IMR-90 (cell line): ENCODE data around the gene KAZN. TPM values are rescaled to one million over a fixed set of nuclear protein-coding genes. Genes with fewer than 3 reads are reported as not detected.

Experiments
- ATAC-seq: fragments of 200-7000 bp; cut with Tn5 transposase; 2 replicates; pipeline ENCODE4 v1.9.1; 2020; ENCODE audit warnings: low read depth, mild to moderate bottlenecking, moderate library complexity
- BruUV-seq: library from RNA; stranded (reverse); fragments of 400-500 nt; replicated peaks from 2 replicates; lab custom pipeline; 2021; lab: Mats Ljungman, UMichigan
- CTCF ChIA-PET: fragments of 300-600 bp; formaldehyde crosslinking; extraction: SDS; loops from one replicate; lab custom pipeline; 2021; ENCODE audit warnings: antibody characterized with exemption; lab: Yijun Ruan, JAX
- POLR2A ChIA-PET: fragments of 300-600 bp; sonication (Branson Sonifier 250); formaldehyde crosslinking; loops from one replicate; lab custom pipeline; 2022; ENCODE audit warnings: antibody characterized with exemption; ENCODE audit not compliant: unreplicated experiment; lab: Charles Lee
- DNase-seq: peaks from one replicate; pipeline ENCODE4 v3.0.0; 2013
- H2AFZ ChIP-seq: replicated peaks from 2 replicates; pipeline ENCODE3; 2013; ENCODE audit warnings: low read length, mild to moderate bottlenecking; ENCODE audit not compliant: poor library complexity
- H2AK5ac ChIP-seq: 2 replicates; pipeline ENCODE4 v1.6.1; 2013; ENCODE audit warnings: low read depth, low read length, inconsistent platforms
- H2AK9ac ChIP-seq: replicated peaks from 2 replicates; pipeline ENCODE3; 2013; ENCODE audit warnings: mild to moderate bottlenecking, low read depth, low read length, moderate library complexity; ENCODE audit not compliant: poor library complexity
- H2BK120ac ChIP-seq: 2 replicates; pipeline ENCODE4 v1.6.1; 2013; ENCODE audit warnings: low read depth, low read length, inconsistent platforms
- H2BK15ac ChIP-seq: 3 replicates; pipeline ENCODE4 v1.6.1; 2013; ENCODE audit warnings: low read depth, low read length, inconsistent platforms
- H2BK20ac ChIP-seq: 2 replicates; pipeline ENCODE4 v1.6.1; 2013; ENCODE audit warnings: low read depth, mild to moderate bottlenecking, inconsistent platforms, low read length, moderate library complexity
- H2BK5ac ChIP-seq: 2 replicates; pipeline ENCODE4 v1.6.1; 2013; ENCODE audit warnings: mild to moderate bottlenecking, low read depth, low read length, inconsistent platforms; ENCODE audit not compliant: poor library complexity, severe bottlenecking
- H3K14ac ChIP-seq: replicated peaks from 2 replicates; pipeline ENCODE4 v1.6.1; 2013; ENCODE audit warnings: low read depth, low read length, inconsistent platforms
- H3K18ac ChIP-seq: 2 replicates; pipeline ENCODE4 v1.6.1; 2013; ENCODE audit warnings: low read depth, low read length, control low read depth
- H3K23ac ChIP-seq: 2 replicates; pipeline ENCODE4 v1.6.1; 2013; ENCODE audit warnings: low read depth, low read length, inconsistent platforms
- H3K27ac ChIP-seq: 2 replicates; pipeline ENCODE4 v1.5.1; 2013; ENCODE audit warnings: mild to moderate bottlenecking, control low read depth, low read length; ENCODE audit not compliant: insufficient read depth
- H3K27me3 ChIP-seq: 2 replicates; pipeline ENCODE4 v1.6.1; 2013; ENCODE audit warnings: low read length; ENCODE audit not compliant: control insufficient read depth, insufficient read depth
- H3K36me3 ChIP-seq: 2 replicates; pipeline ENCODE4 v1.6.1; 2013; ENCODE audit warnings: low read length, mixed read lengths; ENCODE audit not compliant: control insufficient read depth, insufficient read depth
- H3K4ac ChIP-seq: 2 replicates; pipeline ENCODE4 v1.6.1; 2013; ENCODE audit warnings: low read depth, low read length, inconsistent platforms
- H3K4me1 ChIP-seq: 2 replicates; pipeline ENCODE4 v1.6.1; 2013; ENCODE audit warnings: low read length, mixed read lengths; ENCODE audit not compliant: control insufficient read depth, insufficient read depth
- H3K4me2 ChIP-seq: 2 replicates; pipeline ENCODE4 v1.6.1; 2013; ENCODE audit warnings: low read depth, mild to moderate bottlenecking, control low read depth, low read length, moderate library complexity
- H3K4me3 ChIP-seq: 2 replicates; pipeline ENCODE4 v1.5.1; 2013; ENCODE audit warnings: low read depth, mild to moderate bottlenecking, control low read depth, low read length, moderate library complexity; ENCODE audit not compliant: insufficient read depth
- H3K56ac ChIP-seq: 2 replicates; pipeline ENCODE4 v1.6.1; 2013; ENCODE audit warnings: low read length, inconsistent platforms; ENCODE audit not compliant: insufficient read depth; ENCODE audit errors: extremely low read depth
- H3K79me1 ChIP-seq, 2 experiments: 2 replicates each; pipeline ENCODE4 v1.6.1; 2013; ENCODE audit warnings: low read length in 2 of 2, inconsistent platforms in 1 of 2, low read depth in 1 of 2
- H3K9ac ChIP-seq: 2 replicates; pipeline ENCODE4 v1.6.1; 2013; ENCODE audit warnings: low read depth, low read length, control low read depth
- H3K9me1 ChIP-seq: 2 replicates; pipeline ENCODE4 v1.6.1; 2013; ENCODE audit warnings: low read length, inconsistent platforms; ENCODE audit not compliant: insufficient read depth
- H3K9me3 ChIP-seq: 2 replicates; pipeline ENCODE4 v1.6.1; 2013; ENCODE audit warnings: low read length; ENCODE audit not compliant: control insufficient read depth, insufficient read depth
- H4K20me1 ChIP-seq: 2 replicates; pipeline ENCODE4 v1.6.1; 2013; ENCODE audit warnings: low read length, inconsistent platforms; ENCODE audit not compliant: insufficient read depth
- H4K5ac ChIP-seq: 2 replicates; pipeline ENCODE4 v1.6.1; 2013; ENCODE audit warnings: mild to moderate bottlenecking, low read depth, low read length, control low read depth
- H4K8ac ChIP-seq, 2 experiments: 2 replicates each; pipeline ENCODE4 v1.6.1; 2013; ENCODE audit warnings: low read depth in 2 of 2, low read length in 2 of 2, control low read depth in 1 of 2, inconsistent platforms in 1 of 2
- H4K91ac ChIP-seq: 2 replicates; pipeline ENCODE4 v1.6.1; 2013; ENCODE audit warnings: low read depth, low read length, inconsistent platforms; ENCODE audit not compliant: insufficient read depth
- CHD1 ChIP-seq: IDR thresholded peaks from 2 replicates; pipeline ENCODE4 v1.6.1; 2012; ENCODE audit warnings: low read depth, low read length, improper control_type of control experiment
- NFE2L2 ChIP-seq: fragments of 150-350 bp; IDR thresholded peaks from 2 replicates; pipeline ENCODE4 v1.6.1; 2016; ENCODE audit warnings: low read depth, mild to moderate bottlenecking, low read length
- POLR2A ChIP-seq: IDR thresholded peaks from 2 replicates; pipeline ENCODE4 v1.6.1; 2012; ENCODE audit warnings: mild to moderate bottlenecking, low read depth, low read length
- RAD21 ChIP-seq: IDR thresholded peaks from 2 replicates; pipeline ENCODE4 v1.6.1; 2012; ENCODE audit warnings: low read length, improper control_type of control experiment
- WGBS, 2 experiments: methylation state at CpG; one replicate each; pipeline versions ENCODE4 v1.1.5 to v1.1.7; 2013; ENCODE audit warnings: missing lambda C conversion rate in 2 of 2; ENCODE audit not compliant: insufficient read length in 1 of 2; ENCODE audit errors: extremely low coverage in 2 of 2; 5-methylcytosine and 5-hydroxymethylcytosine counted together
- dilution Hi-C: fragments of 300-500 bp; cut with HindIII; formaldehyde crosslinking; loops from one replicate; pipeline ENCODE4 v1.14.3; 2018; ENCODE audit warnings: low sequenced_read_pairs; ENCODE audit not compliant: unreplicated experiment
- in situ Hi-C: fragments of 300-500 bp; cut with MboI; formaldehyde crosslinking; loops from 3 replicates; pipeline ENCODE4 v1.14.3; 2019; ENCODE audit warnings: low sequenced_read_pairs, inconsistent platforms, mixed read lengths
- intact Hi-C: fragments of 100-400 bp; cut with micrococcal nuclease; formaldehyde crosslinking; loops from 2 replicates; pipeline ENCODE4 v1.10.0; 2022
- polyA plus RNA-seq, 3 experiments: library from polyadenylated mRNA; depleted of rRNA; stranded (reverse); fragments of >200 nt; gene quantifications; 2 replicates each; pipeline ENCODE4 v1.2.3, GENCODE V29; 2012; ENCODE audit warnings: low replicate concordance in 1 of 3
- total RNA-seq: library from RNA; depleted of rRNA; stranded (reverse); fragments of >200 nt; gene quantifications from 2 replicates; pipeline ENCODE4 v1.2.3, GENCODE V29; 2012
- TF ChIP-seq, protein P1 (sequence below): fragments of 150-350 bp; IDR thresholded peaks from 2 replicates; pipeline ENCODE4 v1.6.1; 2016; ENCODE audit warnings: low read depth, mild to moderate bottlenecking, low read length, moderate library complexity, borderline replicate concordance
- TF ChIP-seq, protein P2 (sequence below): conservative IDR thresholded peaks from 2 replicates; pipeline ENCODE4 v1.5.1; 2012; ENCODE audit warnings: mild to moderate bottlenecking, low read depth, low read length, improper control_type of control experiment

The KAZN gene
- total and polyA plus RNA-seq, 2 of the 4 experiments (the other 2 are of a cell fraction), result 5.2 to 10.5 TPM

DNA sequence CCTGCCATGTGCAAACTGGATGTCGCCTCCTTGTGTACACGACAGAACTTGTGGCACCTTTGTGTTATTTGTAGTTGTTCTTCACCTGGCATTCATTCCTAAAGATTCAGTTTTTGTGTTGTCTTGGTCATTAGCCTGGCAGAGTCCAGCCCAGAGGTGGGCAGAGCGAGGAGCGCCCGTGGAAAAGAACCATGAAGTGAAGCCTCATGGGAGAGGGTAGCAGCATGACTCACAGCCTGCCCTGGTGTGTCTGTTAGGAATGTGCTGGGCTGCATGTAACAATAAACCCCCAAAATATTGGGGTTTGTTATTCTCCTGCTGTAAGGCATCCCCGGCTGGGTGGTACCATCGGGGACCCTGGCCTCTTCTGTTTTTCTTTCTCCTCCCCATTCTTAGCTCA, 430.1 kb downstream of the KAZN start:
- no peak overlapping the region for H3K27ac ChIP-seq
- H2BK20ac ChIP-seq, result no peak overlapping the region
- H4K5ac ChIP-seq, result no peak overlapping the region
- H3K9me3 ChIP-seq, result no peaks in the 10 kb centered on the region
- no peaks in the 10 kb centered on the region for H3K27me3 ChIP-seq
- dilution Hi-C loops (no loop called here), in situ Hi-C loops (loop anchor here (5.0 kb wide), 1 partner anchor 101 kb away; no protein-coding TSS in a partner anchor), intact Hi-C loops (loop anchor here (5.0 to 10.0 kb wide), 2 partner anchors 81 to 284 kb away; no protein-coding TSS in a partner anchor)
- no peak overlapping the region for H2AK5ac ChIP-seq
- H3K9ac ChIP-seq, result no peak overlapping the region
- no peak for TF ChIP-seq RAD21
- no peak for TF ChIP-seq NFE2L2
- TF ChIP-seq, protein P1, sequence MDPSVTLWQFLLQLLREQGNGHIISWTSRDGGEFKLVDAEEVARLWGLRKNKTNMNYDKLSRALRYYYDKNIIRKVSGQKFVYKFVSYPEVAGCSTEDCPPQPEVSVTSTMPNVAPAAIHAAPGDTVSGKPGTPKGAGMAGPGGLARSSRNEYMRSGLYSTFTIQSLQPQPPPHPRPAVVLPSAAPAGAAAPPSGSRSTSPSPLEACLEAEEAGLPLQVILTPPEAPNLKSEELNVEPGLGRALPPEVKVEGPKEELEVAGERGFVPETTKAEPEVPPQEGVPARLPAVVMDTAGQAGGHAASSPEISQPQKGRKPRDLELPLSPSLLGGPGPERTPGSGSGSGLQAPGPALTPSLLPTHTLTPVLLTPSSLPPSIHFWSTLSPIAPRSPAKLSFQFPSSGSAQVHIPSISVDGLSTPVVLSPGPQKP, result no peak
- no peak for TF ChIP-seq CHD1
- TF ChIP-seq POLR2A, result no peak
- TF ChIP-seq, protein P2, sequence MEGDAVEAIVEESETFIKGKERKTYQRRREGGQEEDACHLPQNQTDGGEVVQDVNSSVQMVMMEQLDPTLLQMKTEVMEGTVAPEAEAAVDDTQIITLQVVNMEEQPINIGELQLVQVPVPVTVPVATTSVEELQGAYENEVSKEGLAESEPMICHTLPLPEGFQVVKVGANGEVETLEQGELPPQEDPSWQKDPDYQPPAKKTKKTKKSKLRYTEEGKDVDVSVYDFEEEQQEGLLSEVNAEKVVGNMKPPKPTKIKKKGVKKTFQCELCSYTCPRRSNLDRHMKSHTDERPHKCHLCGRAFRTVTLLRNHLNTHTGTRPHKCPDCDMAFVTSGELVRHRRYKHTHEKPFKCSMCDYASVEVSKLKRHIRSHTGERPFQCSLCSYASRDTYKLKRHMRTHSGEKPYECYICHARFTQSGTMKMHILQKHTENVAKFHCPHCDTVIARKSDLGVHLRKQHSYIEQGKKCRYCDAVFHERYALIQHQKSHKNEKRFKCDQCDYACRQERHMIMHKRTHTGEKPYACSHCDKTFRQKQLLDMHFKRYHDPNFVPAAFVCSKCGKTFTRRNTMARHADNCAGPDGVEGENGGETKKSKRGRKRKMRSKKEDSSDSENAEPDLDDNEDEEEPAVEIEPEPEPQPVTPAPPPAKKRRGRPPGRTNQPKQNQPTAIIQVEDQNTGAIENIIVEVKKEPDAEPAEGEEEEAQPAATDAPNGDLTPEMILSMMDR, result no peak
- no peak overlapping the region for H4K8ac ChIP-seq
- H2BK5ac ChIP-seq, result no peak overlapping the region
- H3K9me1 ChIP-seq, result peaks cover 10% of the 10 kb centered on the region; the same call in 1 of the 2 replicates
- H3K79me1 ChIP-seq, result peaks cover 22 to 59% of the 10 kb centered on the region in 2 experiments
- ATAC-seq (no peak), DNase-seq (no peak)
- no CpG with 5 or more reads among the region's 7 CpGs for WGBS, 2 experiments
- H3K4me2 ChIP-seq, result no peak overlapping the region
- H3K4me3 ChIP-seq, result no peak overlapping the region
- peaks cover 31% of the 10 kb centered on the region for H4K20me1 ChIP-seq
- no peak overlapping the region for H3K23ac ChIP-seq
- H2BK120ac ChIP-seq, result no peak overlapping the region
- no peaks in the 10 kb centered on the region for H3K36me3 ChIP-seq
- H3K14ac ChIP-seq, result no peak overlapping the region
- CTCF ChIA-PET, result interaction anchor here (0.7 to 1.7 kb wide), 5 partner anchors 12 to 224 kb away, joined by 3 to 5 read pairs (median 4); no protein-coding TSS in a partner anchor
- H4K91ac ChIP-seq, result no peak overlapping the region
- no peak overlapping the region for H2BK15ac ChIP-seq
- BruUV-seq, result no TSS peak
- no peak overlapping the region for H2AK9ac ChIP-seq
- POLR2A ChIA-PET, result no interaction called here
- H3K4me1 ChIP-seq, result peaks cover 21% of the 10 kb centered on the region
- H3K4ac ChIP-seq, result no peak overlapping the region
- H3K18ac ChIP-seq, result no peak overlapping the region
- H3K56ac ChIP-seq, result no peak overlapping the region
- H2AFZ ChIP-seq, result no peak overlapping the region
